K562 (cell line): Measurements from ENCODE around the gene MMP28. TPM values are rescaled to one million over a fixed set of nuclear protein-coding genes. Genes with fewer than 3 reads are reported as not detected.
A peak's percentile ranks its signal among the peaks of the same experiment; 100 is the strongest.

Experiments used
- ATAC-seq: fragments of 200-7000 bp; cut with Tn5 transposase; 3 replicates; pipeline ENCODE4 v1.9.1; 2020; ENCODE audit warnings: moderate library complexity
- BruUV-seq: library from RNA; stranded (reverse); fragments of 400-500 nt; replicated peaks from 2 replicates; lab custom pipeline; 2021; lab: Mats Ljungman, UMichigan
- CTCF ChIA-PET: fragments of 300-600 bp; formaldehyde crosslinking; extraction: SDS; loops from one replicate; lab custom pipeline; 2021; ENCODE audit warnings: low intra/inter-chr PET ratio; lab: Yijun Ruan, JAX
- POLR2A ChIA-PET: fragments of 300-600, 350-650 bp; sonication (Branson Sonifier 250); formaldehyde crosslinking; extraction: SDS; loops from one replicate; lab custom pipeline; 2021; ENCODE audit warnings: antibody characterized with exemption, inconsistent platforms; lab: Yijun Ruan, JAX
- DNase-seq, 4 experiments: peaks; one replicate each; pipeline versions ENCODE4 v3.0.0 to v3.0.0-alpha.2; 2011 to 2018; ENCODE audit warnings: low spot score in 3 of 4, mixed read lengths in 3 of 4; ENCODE audit errors: extremely low read depth in 1 of 4
- FAIRE-seq: peaks from 2 replicates; lab custom pipeline; 2011; peaks lifted over from hg19 to GRCh38; lab: Jason Lieb, UNC
- H2AFZ ChIP-seq: 2 replicates; pipeline ENCODE4 v1.6.0; 2011; ENCODE audit warnings: low read depth, low read length, control low read depth, inconsistent platforms
- H3K27ac ChIP-seq: fragments of 200-600 bp; 3 replicates; pipeline ENCODE4 v1.8.0; 2011; ENCODE audit warnings: low read depth, mild to moderate bottlenecking, control low read depth, inconsistent platforms, low read length, moderate library complexity, mixed read lengths; ENCODE audit errors: extremely low read depth
- H3K27me3 ChIP-seq, 2 experiments: fragments of 300-600 bp in 1 of 2; 2 replicates in 1 of 2; 3 replicates in 1 of 2; pipeline versions ENCODE4 v1.6.0 to v1.8.0; 2011; ENCODE audit warnings: inconsistent platforms in 2 of 2, low read length in 2 of 2, mild to moderate bottlenecking in 1 of 2, mixed read lengths in 1 of 2, moderate library complexity in 1 of 2; ENCODE audit not compliant: control insufficient read depth in 2 of 2, insufficient read depth in 2 of 2
- H3K36me3 ChIP-seq: fragments of 300-600 bp; 3 replicates; pipeline ENCODE4 v1.8.0; 2011; ENCODE audit warnings: mild to moderate bottlenecking, low read length, inconsistent platforms; ENCODE audit not compliant: control insufficient read depth, insufficient read depth
- H3K4me1 ChIP-seq, 2 experiments: fragments of 200-600 bp in 1 of 2; replicated peaks in 1 of 2; 2 replicates in 1 of 2; 3 replicates in 1 of 2; pipeline versions ENCODE4 v1.5.1 to v1.8.0; 2011; ENCODE audit warnings: inconsistent platforms in 2 of 2, low read length in 2 of 2, mild to moderate bottlenecking in 1 of 2, mixed read lengths in 1 of 2, moderate library complexity in 1 of 2; ENCODE audit not compliant: control insufficient read depth in 2 of 2, insufficient read depth in 2 of 2
- H3K4me2 ChIP-seq: 2 replicates; pipeline ENCODE4 v1.6.1; 2011; ENCODE audit warnings: low read length, control low read depth, inconsistent platforms, mixed read lengths; ENCODE audit not compliant: insufficient read depth
- H3K4me3 ChIP-seq: fragments of 200-600 bp; sonication (generic), shearing (Covaris generic); 2 replicates; pipeline ENCODE4 v1.5.1; 2016; ENCODE audit warnings: control low read depth, inconsistent platforms
- H3K79me2 ChIP-seq: fragments of 200-600 bp; 3 replicates; pipeline ENCODE4 v1.8.0; 2011; ENCODE audit warnings: low read length, inconsistent platforms; ENCODE audit not compliant: control insufficient read depth, insufficient read depth
- H3K9ac ChIP-seq, 2 experiments: 2 replicates each; pipeline versions ENCODE4 v1.6.0 to v1.6.1; 2011; ENCODE audit warnings: low read depth in 2 of 2, low read length in 2 of 2, control low read depth in 1 of 2, inconsistent platforms in 1 of 2, mild to moderate bottlenecking in 1 of 2, mixed read lengths in 1 of 2; ENCODE audit not compliant: insufficient read depth in 1 of 2
- H3K9me1 ChIP-seq: one replicate; pipeline ENCODE4 v1.6.0; 2011; ENCODE audit warnings: inconsistent platforms, mild to moderate bottlenecking, low read length, moderate library complexity; ENCODE audit not compliant: control insufficient read depth, insufficient read depth
- H3K9me3 ChIP-seq: replicated peaks from 2 replicates; pipeline ENCODE4 v1.5.1; 2011; ENCODE audit warnings: low read depth, low read length, inconsistent platforms; ENCODE audit not compliant: control insufficient read depth, insufficient read depth
- H4K20me1 ChIP-seq: replicated peaks from 2 replicates; pipeline ENCODE4 v1.6.1; 2011; ENCODE audit warnings: low read length, inconsistent platforms, mixed read lengths; ENCODE audit not compliant: control insufficient read depth, insufficient read depth
- AFF1 ChIP-seq, 2 experiments: fragments of 450-650 bp; IDR thresholded peaks; 2 replicates each; pipeline ENCODE4 v1.6.1; 2018; ENCODE audit warnings: mild to moderate bottlenecking in 2 of 2, low read depth in 1 of 2; ENCODE audit not compliant: partially characterized antibody in 2 of 2
- RFX1 ChIP-seq: fragments of 450-650 bp; IDR thresholded peaks from 2 replicates; pipeline ENCODE4 v1.6.1; 2016; ENCODE audit warnings: mild to moderate bottlenecking, moderate library complexity
- SIN3A ChIP-seq, 2 experiments: fragments of 150-350 bp in 1 of 2; IDR thresholded peaks; 2 replicates each; pipeline ENCODE4 v1.6.1; 2011 to 2016; ENCODE audit warnings: borderline replicate concordance in 2 of 2, low read depth in 2 of 2, low read length in 2 of 2, mild to moderate bottlenecking in 2 of 2, moderate library complexity in 2 of 2; ENCODE audit not compliant: control insufficient read depth in 1 of 2
- TBL1XR1 ChIP-seq, 2 experiments: IDR thresholded peaks; 2 replicates each; pipeline ENCODE4 v1.6.1; 2012; ENCODE audit warnings: improper control_type of control experiment in 2 of 2, low read length in 2 of 2, mild to moderate bottlenecking in 1 of 2
- YBX1 ChIP-seq: fragments of 450-650 bp; IDR thresholded peaks from 2 replicates; pipeline ENCODE4 v1.7.1; 2016; ENCODE audit warnings: mild to moderate bottlenecking
- ZC3H11A ChIP-seq: IDR thresholded peaks from 2 replicates; pipeline ENCODE4 v1.6.1; 2012; ENCODE audit warnings: low read depth, low read length, improper control_type of control experiment
- ZNF512 ChIP-seq: IDR thresholded peaks from 2 replicates; pipeline ENCODE4 v1.6.1; 2016; ENCODE audit warnings: missing genetic modification characterization, missing compliant biosample characterization
- WGBS: fragments of 100-300 bp; shearing (Covaris generic); methylation state at CpG from one replicate; pipeline ENCODE4 v1.1.6; 2016; ENCODE audit warnings: low coverage, mixed read lengths; ENCODE audit not compliant: insufficient coverage; ENCODE audit errors: missing lambda C conversion rate; 5-methylcytosine and 5-hydroxymethylcytosine counted together
- in situ Hi-C: fragments of 300-500 bp; cut with MboI; formaldehyde crosslinking; loops from 4 replicates; pipeline ENCODE4 v1.15.0; 2018; ENCODE audit warnings: inconsistent platforms, mixed read lengths
- intact Hi-C: fragments of 100-400 bp; cut with micrococcal nuclease; formaldehyde crosslinking; loops from 2 replicates; pipeline ENCODE4 v1.14.2; 2022
- polyA plus RNA-seq, 8 experiments: library from polyadenylated mRNA; depleted of rRNA in 4 of 8; stranded (reverse) in 5 of 8; unstranded in 3 of 8; fragments of >200 nt; fragmentation: Nextera tagmentation in 2 of 8; fragmentation: Illumina TruSeq in 1 of 8; extraction: Ambion mirVana in 2 of 8; extraction: Trizol in 1 of 8; gene quantifications; 2 replicates each; pipeline versions ENCODE4 v1.2.1 to v1.2.3, GENCODE V29; 2011 to 2014; ENCODE audit warnings: inconsistent platforms in 1 of 8, missing spikeins in 1 of 8
- total RNA-seq, 7 experiments: library from RNA; depleted of rRNA in 6 of 7; stranded (reverse); fragments of >200 nt in 6 of 7; fragmentation: Illumina TruSeq in 2 of 7; extraction: Trizol in 2 of 7; gene quantifications; 2 replicates each; pipeline versions ENCODE4 v1.2.1 to v1.2.3, GENCODE V29; 2011 to 2021; ENCODE audit warnings: low replicate concordance in 1 of 7
- TF ChIP-seq, protein P1 (sequence below): sonication (generic); formaldehyde crosslinking; IDR thresholded peaks from 2 replicates; pipeline ENCODE4 v1.4.0; 2020; ENCODE audit warnings: mild to moderate bottlenecking, missing genetic modification reagents

Gene MMP28
- total and polyA plus RNA-seq, 9 of the 15 experiments (the other 6 are each of a cell fraction or from before 2014, with no cell fraction given), result not detected

- no peaks in the 10 kb centered on the region for H4K20me1 ChIP-seq
- no peaks in the 10 kb centered on the region for H3K79me2 ChIP-seq
- ATAC-seq, result no peak
- no peak for FAIRE-seq
- intact Hi-C loops (loop anchor here (1.0 to 10.0 kb wide), 2 partner anchors 41 to 181 kb away; partner anchors contain the start of gene LYZL6), in situ Hi-C loops (no loop called here)
- DNase-seq, result no peak
- no peaks in the 10 kb centered on the region for H3K36me3 ChIP-seq
- ChIA-PET POLR2A (interaction anchor here (0.6 to 2.3 kb wide), 6 partner anchors 9 to 1344 kb away, joined by 3 to 13 read pairs (median 3); partner anchors contain the start of gene TAF15), CTCF (interaction anchor here (0.6 to 2.9 kb wide), 6 partner anchors 9 to 245 kb away, joined by 3 to 39 read pairs (median 4); partner anchors contain the start of gene TAF15)
- no TSS peak for BruUV-seq
- peaks cover 3% of the 10 kb centered on the region for H3K9me1 ChIP-seq
- TF ChIP-seq SIN3A (IDR thresholded peaks at IDR 0.05; ENCODE audit: borderline replicate concordance in 2 of 2, control insufficient read depth in 1 of 2, low read depth in 2 of 2, low read length in 2 of 2) (no peak), ZNF512 (tag) (peak; percentile 41; the same call in 1 of the 2 replicates), TBL1XR1 (IDR thresholded peaks at IDR 0.05; ENCODE audit: low read length in 2 of 2) (no peak), ZC3H11A (peak; percentile 43; the same call in 1 of the 2 replicates), RFX1 (no peak), AFF1 (IDR thresholded peaks at IDR 0.05; ENCODE audit: low read depth in 1 of 2, partially characterized antibody in 2 of 2) (no peak), YBX1 (no peak)
- TF ChIP-seq, protein P1, sequence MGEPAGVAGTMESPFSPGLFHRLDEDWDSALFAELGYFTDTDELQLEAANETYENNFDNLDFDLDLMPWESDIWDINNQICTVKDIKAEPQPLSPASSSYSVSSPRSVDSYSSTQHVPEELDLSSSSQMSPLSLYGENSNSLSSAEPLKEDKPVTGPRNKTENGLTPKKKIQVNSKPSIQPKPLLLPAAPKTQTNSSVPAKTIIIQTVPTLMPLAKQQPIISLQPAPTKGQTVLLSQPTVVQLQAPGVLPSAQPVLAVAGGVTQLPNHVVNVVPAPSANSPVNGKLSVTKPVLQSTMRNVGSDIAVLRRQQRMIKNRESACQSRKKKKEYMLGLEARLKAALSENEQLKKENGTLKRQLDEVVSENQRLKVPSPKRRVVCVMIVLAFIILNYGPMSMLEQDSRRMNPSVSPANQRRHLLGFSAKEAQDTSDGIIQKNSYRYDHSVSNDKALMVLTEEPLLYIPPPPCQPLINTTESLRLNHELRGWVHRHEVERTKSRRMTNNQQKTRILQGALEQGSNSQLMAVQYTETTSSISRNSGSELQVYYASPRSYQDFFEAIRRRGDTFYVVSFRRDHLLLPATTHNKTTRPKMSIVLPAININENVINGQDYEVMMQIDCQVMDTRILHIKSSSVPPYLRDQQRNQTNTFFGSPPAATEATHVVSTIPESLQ (CRISPR knock-in tag), result no peak
- 33% methylated on average over 14 of the region's 17 CpGs for WGBS
- H3K9ac ChIP-seq, result peak overlapping the region in 1 of 2 experiments; percentile 84; a peak in 2 of 4 replicates
- peaks cover 33 to 68% of the 10 kb centered on the region in 2 experiments; a peak in 4 of 5 replicates for H3K27me3 ChIP-seq
- peaks cover 0 to 18% of the 10 kb centered on the region in 2 experiments; a peak in 3 of 5 replicates for H3K4me1 ChIP-seq
- H3K27ac ChIP-seq, result no peak overlapping the region
- H3K9me3 ChIP-seq, result no peaks in the 10 kb centered on the region
- H2AFZ ChIP-seq, result peak overlapping the region; percentile 94
- H3K4me3 ChIP-seq, result peak overlapping the region; percentile 45; the same call in 1 of the 2 replicates
- H3K4me2 ChIP-seq, result peak overlapping the region; percentile 76
These were observed 31.7 kb downstream of the MMP28 start for GRCh38 chr17:35763767-35764122.
